ENCODE measurements around the gene SERTAD2.

DNA sequence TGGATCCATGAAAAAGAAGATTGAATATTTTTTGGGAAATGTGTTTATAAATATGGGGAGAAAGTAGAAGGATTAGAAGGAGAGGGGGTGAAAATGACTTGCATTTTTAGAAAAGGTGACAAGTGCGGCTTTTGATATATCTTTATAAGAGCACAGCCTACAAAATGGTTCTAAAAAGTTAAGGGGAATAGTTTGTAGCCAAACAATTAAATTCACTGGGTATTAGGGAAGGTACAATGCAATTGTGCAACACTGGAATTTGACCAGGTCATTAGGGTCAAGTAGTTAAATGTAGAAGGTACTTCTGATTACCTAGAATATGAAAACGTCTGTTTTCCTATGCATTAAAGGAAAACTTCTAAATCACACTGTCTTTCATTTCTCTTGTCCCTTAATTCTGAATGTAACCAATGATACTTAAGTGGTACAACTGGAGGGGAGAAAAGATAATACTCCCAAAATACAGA is 44.5 kb upstream of the SERTAD2 start:
- TF ChIP-seq, protein P1, sequence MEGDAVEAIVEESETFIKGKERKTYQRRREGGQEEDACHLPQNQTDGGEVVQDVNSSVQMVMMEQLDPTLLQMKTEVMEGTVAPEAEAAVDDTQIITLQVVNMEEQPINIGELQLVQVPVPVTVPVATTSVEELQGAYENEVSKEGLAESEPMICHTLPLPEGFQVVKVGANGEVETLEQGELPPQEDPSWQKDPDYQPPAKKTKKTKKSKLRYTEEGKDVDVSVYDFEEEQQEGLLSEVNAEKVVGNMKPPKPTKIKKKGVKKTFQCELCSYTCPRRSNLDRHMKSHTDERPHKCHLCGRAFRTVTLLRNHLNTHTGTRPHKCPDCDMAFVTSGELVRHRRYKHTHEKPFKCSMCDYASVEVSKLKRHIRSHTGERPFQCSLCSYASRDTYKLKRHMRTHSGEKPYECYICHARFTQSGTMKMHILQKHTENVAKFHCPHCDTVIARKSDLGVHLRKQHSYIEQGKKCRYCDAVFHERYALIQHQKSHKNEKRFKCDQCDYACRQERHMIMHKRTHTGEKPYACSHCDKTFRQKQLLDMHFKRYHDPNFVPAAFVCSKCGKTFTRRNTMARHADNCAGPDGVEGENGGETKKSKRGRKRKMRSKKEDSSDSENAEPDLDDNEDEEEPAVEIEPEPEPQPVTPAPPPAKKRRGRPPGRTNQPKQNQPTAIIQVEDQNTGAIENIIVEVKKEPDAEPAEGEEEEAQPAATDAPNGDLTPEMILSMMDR (conservative IDR thresholded peaks at IDR 0.05; ENCODE audit: low read depth, low read length), result no peak
- TF ChIP-seq POLR2A (IDR thresholded peaks at IDR 0.05; ENCODE audit: low read depth, low read length), result no peak
- no peak for TF ChIP-seq USF2 (IDR thresholded peaks at IDR 0.05; ENCODE audit: low read depth, low read length)
- no peak for TF ChIP-seq CHD1 (IDR thresholded peaks at IDR 0.05; ENCODE audit: low read depth, low read length)
- no peak for TF ChIP-seq FOS (IDR thresholded peaks at IDR 0.05; ENCODE audit: low read depth, low read length)
- no peak for TF ChIP-seq MXI1 (IDR thresholded peaks at IDR 0.05; ENCODE audit: borderline replicate concordance, low read depth, low read length)
- no peak for TF ChIP-seq RFX5 (IDR thresholded peaks at IDR 0.05; ENCODE audit: low read depth, low read length)
